H9 (cell line): ENCODE data around the gene CCK. TPM values are rescaled to one million over a fixed set of nuclear protein-coding genes. Genes with fewer than 3 reads are reported as not detected.

Source experiments
- DNase-seq: peaks from one replicate; pipeline ENCODE4 v3.0.0-alpha.2; 2017
- H2AFZ ChIP-seq: one replicate; pipeline ENCODE4 v1.6.1; 2013; ENCODE audit warnings: mild to moderate bottlenecking, low read length, control low read depth, moderate library complexity
- H2AK5ac ChIP-seq: 2 replicates; pipeline ENCODE4 v1.6.1; 2013; ENCODE audit warnings: low read length, control low read depth, mixed read lengths; ENCODE audit not compliant: insufficient read length
- H2BK120ac ChIP-seq: one replicate; pipeline ENCODE4 v1.6.1; 2013; ENCODE audit warnings: low read depth, mild to moderate bottlenecking, low read length, control low read depth, inconsistent platforms; ENCODE audit not compliant: poor library complexity, severe bottlenecking
- H2BK12ac ChIP-seq: 2 replicates; pipeline ENCODE4 v1.6.1; 2013; ENCODE audit warnings: low read length, control low read depth, mixed read lengths, low read depth; ENCODE audit not compliant: insufficient read length
- H2BK15ac ChIP-seq: 2 replicates; pipeline ENCODE4 v1.6.1; 2013; ENCODE audit warnings: low read depth, low read length, control low read depth
- H2BK20ac ChIP-seq: one replicate; pipeline ENCODE4 v1.6.1; 2013; ENCODE audit warnings: low read depth, mild to moderate bottlenecking, low read length, control low read depth, inconsistent platforms; ENCODE audit not compliant: poor library complexity, severe bottlenecking
- H2BK5ac ChIP-seq: 2 replicates; pipeline ENCODE4 v1.6.1; 2013; ENCODE audit warnings: low read length, control low read depth, mixed read lengths; ENCODE audit not compliant: insufficient read length
- H3K14ac ChIP-seq: 2 replicates; pipeline ENCODE4 v1.6.1; 2013; ENCODE audit warnings: low read length, control low read depth; ENCODE audit not compliant: insufficient read depth
- H3K18ac ChIP-seq: 2 replicates; pipeline ENCODE4 v1.6.1; 2013; ENCODE audit warnings: low read depth, mild to moderate bottlenecking, mixed read lengths, low read length, control low read depth; ENCODE audit not compliant: insufficient read length
- H3K23ac ChIP-seq: 2 replicates; pipeline ENCODE4 v1.6.1; 2013; ENCODE audit warnings: low read length, control low read depth, mixed read lengths, low read depth; ENCODE audit not compliant: insufficient read length
- H3K23me2 ChIP-seq: 2 replicates; pipeline ENCODE4 v1.6.1; 2013; ENCODE audit warnings: low read depth, mild to moderate bottlenecking, mixed read lengths, low read length, control low read depth; ENCODE audit not compliant: insufficient read length, poor library complexity, severe bottlenecking
- H3K27ac ChIP-seq: 2 replicates; pipeline ENCODE4 v1.5.1; 2013; ENCODE audit warnings: low read length, control low read depth, mixed read lengths, low read depth; ENCODE audit not compliant: insufficient read length
- H3K27me3 ChIP-seq: 2 replicates; pipeline ENCODE4 v1.6.1; 2013; ENCODE audit warnings: low read length, control low read depth, inconsistent platforms; ENCODE audit not compliant: insufficient read depth
- H3K4ac ChIP-seq: 2 replicates; pipeline ENCODE4 v1.6.1; 2013; ENCODE audit warnings: low read depth, mild to moderate bottlenecking, control low read depth, inconsistent platforms, low read length, moderate library complexity
- H3K4me1 ChIP-seq: 2 replicates; pipeline ENCODE4 v1.6.1; 2013; ENCODE audit warnings: low read length, control low read depth, inconsistent platforms; ENCODE audit not compliant: insufficient read depth
- H3K4me2 ChIP-seq: 2 replicates; pipeline ENCODE4 v1.6.1; 2013; ENCODE audit warnings: low read length, control low read depth, mixed read lengths; ENCODE audit not compliant: insufficient read length, insufficient read depth
- H3K56ac ChIP-seq: 2 replicates; pipeline ENCODE4 v1.6.1; 2013; ENCODE audit warnings: low read depth, mild to moderate bottlenecking, mixed read lengths, low read length, control low read depth; ENCODE audit not compliant: insufficient read length
- H3K79me1 ChIP-seq: 2 replicates; pipeline ENCODE4 v1.6.1; 2013; ENCODE audit warnings: low read depth, mild to moderate bottlenecking, moderate library complexity, low read length, control low read depth, inconsistent platforms; ENCODE audit not compliant: insufficient read depth, poor library complexity, severe bottlenecking
- H3K79me2 ChIP-seq: 2 replicates; pipeline ENCODE4 v1.6.1; 2013; ENCODE audit warnings: low read length, control low read depth, inconsistent platforms; ENCODE audit not compliant: insufficient read depth
- H3K9ac ChIP-seq: 2 replicates; pipeline ENCODE4 v1.6.1; 2013; ENCODE audit warnings: low read length, control low read depth, mixed read lengths; ENCODE audit not compliant: insufficient read length; ENCODE audit errors: extremely low read depth
- H3K9me3 ChIP-seq: one replicate; pipeline ENCODE4 v1.6.1; 2013; ENCODE audit warnings: low read depth, low read length, inconsistent platforms; ENCODE audit not compliant: control insufficient read depth
- H3T11ph ChIP-seq: one replicate; pipeline ENCODE4 v1.6.1; 2013; ENCODE audit warnings: mild to moderate bottlenecking, low read length, control low read depth, inconsistent platforms
- H4K20me1 ChIP-seq: one replicate; pipeline ENCODE4 v1.6.1; 2013; ENCODE audit not compliant: control insufficient read depth, insufficient read length, insufficient read depth
- H4K5ac ChIP-seq: 2 replicates; pipeline ENCODE4 v1.6.1; 2013; ENCODE audit warnings: low read depth, mild to moderate bottlenecking, mixed read lengths, low read length, control low read depth; ENCODE audit not compliant: insufficient read length
- H4K8ac ChIP-seq: replicated peaks from 2 replicates; pipeline ENCODE4 v1.6.1; 2013; ENCODE audit warnings: low read length, control low read depth, mixed read lengths, low read depth; ENCODE audit not compliant: insufficient read length
- H4K91ac ChIP-seq: 2 replicates; pipeline ENCODE4 v1.6.1; 2013; ENCODE audit warnings: low read depth, mild to moderate bottlenecking, moderate library complexity, mixed read lengths, low read length, control low read depth; ENCODE audit not compliant: insufficient read length
- H3K27ac Mint-ChIP-seq, 3 experiments: 2 replicates in 2 of 3; 3 replicates in 1 of 3; pipeline ENCODE4 v1.8.0; 2020 to 2021; ENCODE audit warnings: mixed read lengths in 3 of 3, mild to moderate bottlenecking in 1 of 3, moderate library complexity in 1 of 3
- H3K27me3 Mint-ChIP-seq: 2 replicates; pipeline ENCODE4 v1.8.0; 2021; ENCODE audit warnings: low read depth, mild to moderate bottlenecking, moderate library complexity, mixed read lengths
- H3K36me3 Mint-ChIP-seq, 3 experiments: 2 replicates in 2 of 3; 3 replicates in 1 of 3; pipeline ENCODE4 v1.8.0; 2020 to 2021; ENCODE audit warnings: low read depth in 3 of 3, mixed read lengths in 3 of 3; ENCODE audit not compliant: insufficient read depth in 1 of 3
- H3K4me1 Mint-ChIP-seq, 2 experiments: 2 replicates each; pipeline ENCODE4 v1.8.0; 2020; ENCODE audit warnings: mixed read lengths in 2 of 2
- H3K4me3 Mint-ChIP-seq, 2 experiments: 2 replicates in 1 of 2; 3 replicates in 1 of 2; pipeline ENCODE4 v1.8.0; 2020 to 2021; ENCODE audit warnings: mild to moderate bottlenecking in 2 of 2, mixed read lengths in 2 of 2, moderate library complexity in 1 of 2
- H3K9me3 Mint-ChIP-seq, 2 experiments: 2 replicates in 1 of 2; 3 replicates in 1 of 2; pipeline ENCODE4 v1.8.0; 2020; ENCODE audit warnings: mild to moderate bottlenecking in 2 of 2, mixed read lengths in 2 of 2, moderate library complexity in 1 of 2
- CTCF ChIP-seq: fragments of 200-600 bp; sonication (generic); conservative IDR thresholded peaks from 3 replicates; pipeline ENCODE4 v1.8.0; 2021; ENCODE audit warnings: antibody characterized with exemption, mild to moderate bottlenecking
- WGBS: extraction: QIAGEN DNeasy Blood & Tissue Kit; methylation state at CpG from one replicate; pipeline ENCODE4 v1.1.7; 2013; ENCODE audit warnings: missing lambda C conversion rate, low lambda C conversion rate, mixed read lengths; ENCODE audit not compliant: insufficient read length; ENCODE audit errors: extremely low coverage; 5-methylcytosine and 5-hydroxymethylcytosine counted together
- total RNA-seq: library from RNA; stranded (reverse); gene quantifications from 2 replicates; pipeline ENCODE4 v1.2.1, GENCODE V29; 2021

The CCK gene
- total RNA-seq, 1 experiment from 2014 or later: 0.37 TPM

- DNase-seq: no peak
- no peak overlapping the region for H3K4ac ChIP-seq
- WGBS: no CpG with 5 or more reads among the region's 6 CpGs
Observed at GRCh38 chr3:42277676-42278075, 11.7 kb upstream of the CCK start.

More at GRCh38 chr3:42277676-42278075, 11.7 kb upstream of the CCK start:
- H3K18ac ChIP-seq: no peak overlapping the region
- H2AFZ ChIP-seq: no peak overlapping the region
- no peak overlapping the region for H3K23ac ChIP-seq
- H4K91ac ChIP-seq: no peak overlapping the region
- no peak overlapping the region for H4K8ac ChIP-seq
- Mint-ChIP-seq H3K4me3 (no peak overlapping the region), H3K27me3 (peaks cover 20% of the 10 kb centered on the region), H3K9me3 (peaks cover 30 to 32% of the 10 kb centered on the region in 2 experiments), H3K36me3 (peaks cover 11 to 23% (median 16%) of the 10 kb centered on the region in 3 experiments), H3K4me1 (no peaks in the 10 kb centered on the region), H3K27ac (no peak overlapping the region)
- H4K20me1 ChIP-seq: no peaks in the 10 kb centered on the region
- H3K56ac ChIP-seq: no peak overlapping the region
- H2BK5ac ChIP-seq: no peak overlapping the region
- H3T11ph ChIP-seq: no peak overlapping the region
- no peak overlapping the region for H3K4me2 ChIP-seq
- H2BK20ac ChIP-seq: no peak overlapping the region
- no peak overlapping the region for H4K5ac ChIP-seq
- H3K4me1 ChIP-seq: no peaks in the 10 kb centered on the region
- no peaks in the 10 kb centered on the region for H3K27me3 ChIP-seq
- no peaks in the 10 kb centered on the region for H3K79me1 ChIP-seq
- H2BK15ac ChIP-seq: no peak overlapping the region
- no peak overlapping the region for H2AK5ac ChIP-seq
- no peak overlapping the region for H3K14ac ChIP-seq
- H3K9ac ChIP-seq: no peak overlapping the region
- no peaks in the 10 kb centered on the region for H3K23me2 ChIP-seq
- TF ChIP-seq CTCF: no peak
- H2BK12ac ChIP-seq: no peak overlapping the region
- no peaks in the 10 kb centered on the region for H3K79me2 ChIP-seq
- no peak overlapping the region for H2BK120ac ChIP-seq
- H3K27ac ChIP-seq: no peak overlapping the region
- H3K9me3 ChIP-seq: peaks cover 5% of the 10 kb centered on the region
